HG03103 (cell line): ENCODE data around the gene ZNF681.
"Not testable (repeated sequence)": the region's sequence is repeated elsewhere in the genome, so short reads cannot be mapped to it uniquely, and the experiment has no call there.

Source experiments
- ATAC-seq: cut with Tn5 transposase; IDR thresholded peaks from one replicate; pipeline ENCODE4 v1.9.1; 2021; ENCODE audit warnings: low read depth; ENCODE audit not compliant: unreplicated experiment

Gene ZNF681

GRCh38 chr19:23774524-23774971, 15.9 kb upstream of the ZNF681 start:
- ATAC-seq: no peak

GRCh38 chr19:23774106-23774505, 15.4 kb upstream of the ZNF681 start:
- no peak for ATAC-seq

- ATAC-seq: no peak
Measured at GRCh38 chr19:23772675-23773063, 14.0 kb upstream of the ZNF681 start.

GRCh38 chr19:23771761-23772674, 13.3 kb upstream of the ZNF681 start:
- ATAC-seq: no peak

- ATAC-seq: no peak
Measured at GRCh38 chr19:23771316-23771715, 12.6 kb upstream of the ZNF681 start.

GRCh38 chr19:23770672-23771250, 12.1 kb upstream of the ZNF681 start:
- ATAC-seq: no peak

- no peak for ATAC-seq
Measured at GRCh38 chr19:23769691-23770468, 11.2 kb upstream of the ZNF681 start.

GRCh38 chr19:23766951-23767350, 8.3 kb upstream of the ZNF681 start:
- no peak for ATAC-seq

- ATAC-seq: no peak
Measured at GRCh38 chr19:23764781-23765180, 6.1 kb upstream of the ZNF681 start.

GRCh38 chr19:23762884-23763711, 4.4 kb upstream of the ZNF681 start:
- ATAC-seq: no peak

- ATAC-seq: no peak
Measured at GRCh38 chr19:23762548-23762883, 3.8 kb upstream of the ZNF681 start.

GRCh38 chr19:23760326-23760725, 1.6 kb upstream of the ZNF681 start:
- ATAC-seq: not testable (repeated sequence)

- not testable (repeated sequence) for ATAC-seq
Measured at GRCh38 chr19:23743633-23744232, 15.0 kb downstream of the ZNF681 start.

GRCh38 chr19:23730729-23731465, 27.8 kb downstream of the ZNF681 start:
- not testable (repeated sequence) for ATAC-seq

- not testable (repeated sequence) for ATAC-seq
Measured at GRCh38 chr19:23724161-23724560, 34.5 kb downstream of the ZNF681 start.

- ATAC-seq: no peak
Measured at GRCh38 chr19:23718802-23719201, 39.9 kb downstream of the ZNF681 start.

GRCh38 chr19:23716792-23717191, 41.9 kb downstream of the ZNF681 start:
- ATAC-seq: no peak

- ATAC-seq: no peak
Measured at GRCh38 chr19:23709347-23709746, 49.3 kb downstream of the ZNF681 start.

- ATAC-seq: no peak
Measured at GRCh38 chr19:23706657-23707056, 52.0 kb downstream of the ZNF681 start.
